ENCODE data around the gene CUBN. TPM values are rescaled to one million over a fixed set of nuclear protein-coding genes. Genes with fewer than 3 reads are reported as not detected.

CUBN gene
- total RNA-seq, 1 experiment from 2014 or later, result 1.3 TPM

DNA sequence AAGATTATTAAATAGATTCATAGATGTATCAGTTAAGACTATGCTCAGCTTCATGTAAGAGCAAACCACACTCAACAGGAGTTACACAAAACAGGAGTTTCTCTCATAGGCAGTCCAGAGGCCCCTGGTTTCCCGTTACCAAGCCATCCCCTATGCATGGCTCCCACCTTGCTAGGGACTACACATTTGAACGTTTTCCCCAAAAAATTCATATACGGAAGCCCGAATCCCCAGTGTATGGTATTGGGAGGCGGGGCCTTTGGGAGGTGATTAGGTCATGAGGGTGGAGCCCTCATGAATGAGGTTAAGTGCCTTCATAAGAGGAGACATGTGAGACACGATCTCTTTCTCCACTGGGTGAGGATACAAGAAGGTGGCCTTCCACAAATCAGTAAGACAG is 341.5 kb downstream of the CUBN start:
- ATAC-seq (no peak), DNase-seq (ENCODE audit: low read depth, low spot score) (no peak)
- Histone ChIP-seq H3K4me1 (ENCODE audit: control insufficient read depth, insufficient read depth, low read length) (no peaks in the 10 kb centered on the region), H3K4me3 (ENCODE audit: low read depth in 2 of 2, low read length in 2 of 2) (no peak overlapping the region), H3K27me3 (ENCODE audit: control insufficient read depth, insufficient read depth, low read length) (no peaks in the 10 kb centered on the region), H3K9me3 (ENCODE audit: control insufficient read depth, insufficient read depth, low read depth, low read length) (no peaks in the 10 kb centered on the region), H3K36me3 (ENCODE audit: control insufficient read depth, insufficient read depth, low read length) (no peaks in the 10 kb centered on the region), H3K27ac (ENCODE audit: low read length) (no peak overlapping the region)
- in situ Hi-C loops (cut with HindIII; ENCODE audit: low pct_unique_long_range_greater_than_20kb, low sequenced_read_pairs) (no loop called here), intact Hi-C loops (cut with micrococcal nuclease; ENCODE audit: unreplicated experiment) (no loop called here)
- TF ChIP-seq, protein P1, sequence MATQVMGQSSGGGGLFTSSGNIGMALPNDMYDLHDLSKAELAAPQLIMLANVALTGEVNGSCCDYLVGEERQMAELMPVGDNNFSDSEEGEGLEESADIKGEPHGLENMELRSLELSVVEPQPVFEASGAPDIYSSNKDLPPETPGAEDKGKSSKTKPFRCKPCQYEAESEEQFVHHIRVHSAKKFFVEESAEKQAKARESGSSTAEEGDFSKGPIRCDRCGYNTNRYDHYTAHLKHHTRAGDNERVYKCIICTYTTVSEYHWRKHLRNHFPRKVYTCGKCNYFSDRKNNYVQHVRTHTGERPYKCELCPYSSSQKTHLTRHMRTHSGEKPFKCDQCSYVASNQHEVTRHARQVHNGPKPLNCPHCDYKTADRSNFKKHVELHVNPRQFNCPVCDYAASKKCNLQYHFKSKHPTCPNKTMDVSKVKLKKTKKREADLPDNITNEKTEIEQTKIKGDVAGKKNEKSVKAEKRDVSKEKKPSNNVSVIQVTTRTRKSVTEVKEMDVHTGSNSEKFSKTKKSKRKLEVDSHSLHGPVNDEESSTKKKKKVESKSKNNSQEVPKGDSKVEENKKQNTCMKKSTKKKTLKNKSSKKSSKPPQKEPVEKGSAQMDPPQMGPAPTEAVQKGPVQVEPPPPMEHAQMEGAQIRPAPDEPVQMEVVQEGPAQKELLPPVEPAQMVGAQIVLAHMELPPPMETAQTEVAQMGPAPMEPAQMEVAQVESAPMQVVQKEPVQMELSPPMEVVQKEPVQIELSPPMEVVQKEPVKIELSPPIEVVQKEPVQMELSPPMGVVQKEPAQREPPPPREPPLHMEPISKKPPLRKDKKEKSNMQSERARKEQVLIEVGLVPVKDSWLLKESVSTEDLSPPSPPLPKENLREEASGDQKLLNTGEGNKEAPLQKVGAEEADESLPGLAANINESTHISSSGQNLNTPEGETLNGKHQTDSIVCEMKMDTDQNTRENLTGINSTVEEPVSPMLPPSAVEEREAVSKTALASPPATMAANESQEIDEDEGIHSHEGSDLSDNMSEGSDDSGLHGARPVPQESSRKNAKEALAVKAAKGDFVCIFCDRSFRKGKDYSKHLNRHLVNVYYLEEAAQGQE (IDR thresholded peaks at IDR 0.05; ENCODE audit: insufficient read depth in 1 of 2, low read depth in 2 of 2, low read length in 1 of 2), result no peak
- TF ChIP-seq POLR2AphosphoS5 (IDR thresholded peaks at IDR 0.05; ENCODE audit: low read depth, low read length) (no peak), TCF7L2 (IDR thresholded peaks at IDR 0.05; ENCODE audit: low read depth, low read length) (no peak), SIN3A (IDR thresholded peaks at IDR 0.05; ENCODE audit: borderline replicate concordance, insufficient read depth, low read depth, low read length) (no peak)
- TF ChIP-seq, protein P2, sequence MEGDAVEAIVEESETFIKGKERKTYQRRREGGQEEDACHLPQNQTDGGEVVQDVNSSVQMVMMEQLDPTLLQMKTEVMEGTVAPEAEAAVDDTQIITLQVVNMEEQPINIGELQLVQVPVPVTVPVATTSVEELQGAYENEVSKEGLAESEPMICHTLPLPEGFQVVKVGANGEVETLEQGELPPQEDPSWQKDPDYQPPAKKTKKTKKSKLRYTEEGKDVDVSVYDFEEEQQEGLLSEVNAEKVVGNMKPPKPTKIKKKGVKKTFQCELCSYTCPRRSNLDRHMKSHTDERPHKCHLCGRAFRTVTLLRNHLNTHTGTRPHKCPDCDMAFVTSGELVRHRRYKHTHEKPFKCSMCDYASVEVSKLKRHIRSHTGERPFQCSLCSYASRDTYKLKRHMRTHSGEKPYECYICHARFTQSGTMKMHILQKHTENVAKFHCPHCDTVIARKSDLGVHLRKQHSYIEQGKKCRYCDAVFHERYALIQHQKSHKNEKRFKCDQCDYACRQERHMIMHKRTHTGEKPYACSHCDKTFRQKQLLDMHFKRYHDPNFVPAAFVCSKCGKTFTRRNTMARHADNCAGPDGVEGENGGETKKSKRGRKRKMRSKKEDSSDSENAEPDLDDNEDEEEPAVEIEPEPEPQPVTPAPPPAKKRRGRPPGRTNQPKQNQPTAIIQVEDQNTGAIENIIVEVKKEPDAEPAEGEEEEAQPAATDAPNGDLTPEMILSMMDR (IDR thresholded peaks at IDR 0.05), result no peak
- ChIA-PET CTCF (no interaction called here), POLR2A (no interaction called here)
- BruUV-seq (replicated peaks), result no TSS peak

DNA sequence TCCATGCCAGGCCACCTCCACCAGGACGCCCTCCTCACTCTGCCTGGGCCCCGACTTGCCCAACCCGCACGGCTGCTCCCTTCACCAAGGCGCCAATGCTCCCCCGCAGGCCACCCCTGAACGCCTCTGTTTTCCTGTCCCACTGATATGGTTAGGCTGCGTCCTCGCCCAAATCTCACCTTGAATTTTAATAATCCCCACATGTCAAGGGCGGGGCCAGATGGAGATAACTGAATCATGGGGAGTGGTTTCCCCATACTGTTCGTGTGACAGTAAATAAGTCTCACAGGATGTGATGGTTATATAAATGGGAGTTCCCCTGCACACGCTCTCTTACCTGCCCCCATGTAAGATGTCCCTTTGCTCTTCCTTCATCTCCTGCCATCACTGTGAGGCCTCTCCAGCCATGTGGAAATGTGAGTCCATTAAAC is 342.2 kb downstream of the CUBN start:
- POLR2A ChIA-PET, result no interaction called here
- DNase-seq (ENCODE audit: low read depth, low spot score) (no peak), ATAC-seq (no peak)
- Histone ChIP-seq H3K27me3 (ENCODE audit: control insufficient read depth, insufficient read depth, low read length) (no peaks in the 10 kb centered on the region), H3K9me3 (ENCODE audit: control insufficient read depth, insufficient read depth, low read depth, low read length) (no peaks in the 10 kb centered on the region), H3K36me3 (ENCODE audit: control insufficient read depth, insufficient read depth, low read length) (no peaks in the 10 kb centered on the region), H3K27ac (ENCODE audit: low read length) (no peak overlapping the region), H3K4me3 (ENCODE audit: low read depth in 2 of 2, low read length in 2 of 2) (no peak overlapping the region), H3K4me1 (ENCODE audit: control insufficient read depth, insufficient read depth, low read length) (no peaks in the 10 kb centered on the region)
- TF ChIP-seq POLR2AphosphoS5 (IDR thresholded peaks at IDR 0.05; ENCODE audit: low read depth, low read length), result no peak
- TF ChIP-seq, protein P1 (IDR thresholded peaks at IDR 0.05; ENCODE audit: insufficient read depth in 1 of 2, low read depth in 2 of 2, low read length in 1 of 2), result no peak
- no peak for TF ChIP-seq TCF7L2 (IDR thresholded peaks at IDR 0.05; ENCODE audit: low read depth, low read length)
- TF ChIP-seq SIN3A (IDR thresholded peaks at IDR 0.05; ENCODE audit: borderline replicate concordance, insufficient read depth, low read depth, low read length), result no peak
- TF ChIP-seq, protein P2 (IDR thresholded peaks at IDR 0.05), result no peak
- CTCF ChIA-PET, result no interaction called here
- intact Hi-C loops (cut with micrococcal nuclease; ENCODE audit: unreplicated experiment) (no loop called here), in situ Hi-C loops (cut with HindIII; ENCODE audit: low pct_unique_long_range_greater_than_20kb, low sequenced_read_pairs) (no loop called here)
- BruUV-seq (replicated peaks), result no TSS peak

All from Panc1 (cell line).